ENCODE measurements around the gene TBC1D14. TPM values are rescaled to one million over a fixed set of nuclear protein-coding genes. Genes with fewer than 3 reads are reported as not detected.

Gene TBC1D14
- total RNA-seq, 2 donors from 2014 or later = 43.2 to 46.6 TPM

DNA sequence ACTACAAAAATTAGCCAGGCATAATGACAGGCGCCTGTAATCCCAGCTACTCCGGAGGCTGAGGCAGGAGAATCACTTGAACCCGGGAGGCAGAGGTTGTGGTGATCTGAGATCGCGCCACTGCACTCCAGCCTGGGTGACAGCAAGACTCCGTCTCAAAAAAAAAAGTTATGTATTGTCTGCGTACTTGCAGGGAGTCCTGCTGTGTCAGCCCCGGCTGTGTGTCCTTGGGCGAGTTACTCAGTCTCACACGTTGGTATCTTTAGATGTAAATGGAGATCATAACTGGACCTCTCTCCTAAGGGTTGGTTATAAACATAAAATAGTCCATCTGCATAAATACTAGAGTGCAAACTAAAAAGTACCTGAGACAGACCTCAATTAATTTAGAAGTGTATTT is 22.7 kb upstream of the TBC1D14 start:
- H3K36me3 ChIP-seq = no peaks in the 10 kb centered on the region
- H3K4me1 ChIP-seq = peaks cover 1% of the 10 kb centered on the region
- no peak overlapping the region for H3K27ac ChIP-seq
- H3K27me3 ChIP-seq = no peaks in the 10 kb centered on the region
- H3K9me3 ChIP-seq = no peaks in the 10 kb centered on the region
- H3K9ac ChIP-seq (ENCODE audit: low read depth in 2 of 2, low read length in 2 of 2) = no peak overlapping the region
- intact Hi-C loops (cut with DNase I) = no loop called here
- no peak for DNase-seq
- H3K4me3 ChIP-seq = no peak overlapping the region
- TF ChIP-seq, protein P1, sequence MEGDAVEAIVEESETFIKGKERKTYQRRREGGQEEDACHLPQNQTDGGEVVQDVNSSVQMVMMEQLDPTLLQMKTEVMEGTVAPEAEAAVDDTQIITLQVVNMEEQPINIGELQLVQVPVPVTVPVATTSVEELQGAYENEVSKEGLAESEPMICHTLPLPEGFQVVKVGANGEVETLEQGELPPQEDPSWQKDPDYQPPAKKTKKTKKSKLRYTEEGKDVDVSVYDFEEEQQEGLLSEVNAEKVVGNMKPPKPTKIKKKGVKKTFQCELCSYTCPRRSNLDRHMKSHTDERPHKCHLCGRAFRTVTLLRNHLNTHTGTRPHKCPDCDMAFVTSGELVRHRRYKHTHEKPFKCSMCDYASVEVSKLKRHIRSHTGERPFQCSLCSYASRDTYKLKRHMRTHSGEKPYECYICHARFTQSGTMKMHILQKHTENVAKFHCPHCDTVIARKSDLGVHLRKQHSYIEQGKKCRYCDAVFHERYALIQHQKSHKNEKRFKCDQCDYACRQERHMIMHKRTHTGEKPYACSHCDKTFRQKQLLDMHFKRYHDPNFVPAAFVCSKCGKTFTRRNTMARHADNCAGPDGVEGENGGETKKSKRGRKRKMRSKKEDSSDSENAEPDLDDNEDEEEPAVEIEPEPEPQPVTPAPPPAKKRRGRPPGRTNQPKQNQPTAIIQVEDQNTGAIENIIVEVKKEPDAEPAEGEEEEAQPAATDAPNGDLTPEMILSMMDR (IDR thresholded peaks at IDR 0.05) = no peak

DNA sequence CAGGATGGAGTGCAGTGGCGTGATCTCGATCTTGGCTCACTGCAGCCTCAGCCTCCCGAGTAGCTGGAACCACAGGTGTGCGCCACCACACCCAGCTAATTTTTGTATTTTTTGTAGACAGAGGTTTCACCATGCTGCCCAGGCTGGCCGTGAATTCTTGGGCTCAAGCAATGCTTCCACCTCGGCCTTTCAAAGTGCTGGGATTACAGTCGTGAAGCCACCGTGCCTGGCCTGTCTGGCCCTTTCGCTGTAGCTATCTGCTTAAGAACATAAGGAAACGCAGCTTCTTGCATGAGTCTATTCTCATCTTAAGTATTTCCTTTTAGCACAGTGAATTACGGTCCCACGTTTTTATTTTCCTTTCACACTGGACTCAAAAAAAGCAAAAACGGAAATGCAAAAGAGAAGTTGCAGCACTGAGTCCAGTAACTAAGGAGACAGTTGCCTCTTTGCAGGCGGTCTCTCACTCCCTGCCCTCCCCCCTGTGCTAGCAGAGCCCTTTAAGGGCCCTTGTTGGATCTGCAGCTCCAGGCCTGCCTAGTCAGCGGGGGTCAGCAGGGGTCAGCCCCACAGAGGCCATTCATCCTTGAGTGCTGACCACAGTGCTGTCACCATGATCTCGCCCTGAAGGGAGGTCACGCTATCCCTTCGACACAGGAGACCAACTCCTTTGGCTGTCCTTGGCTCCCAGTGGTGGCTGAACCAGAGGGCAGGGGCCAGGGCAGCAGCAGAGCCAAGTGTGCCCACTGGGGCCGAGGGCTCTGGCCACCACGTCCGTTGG is 21.8 kb upstream of the TBC1D14 start:
- Histone ChIP-seq H3K27ac (no peak overlapping the region), H3K9me3 (no peaks in the 10 kb centered on the region), H3K27me3 (no peaks in the 10 kb centered on the region), H3K4me1 (peaks cover 7% of the 10 kb centered on the region), H3K9ac (ENCODE audit: low read depth in 2 of 2, low read length in 2 of 2) (no peak overlapping the region), H3K4me3 (no peak overlapping the region), H3K36me3 (no peaks in the 10 kb centered on the region)
- no peak for DNase-seq
- TF ChIP-seq, protein P1 (IDR thresholded peaks at IDR 0.05) = no peak
- intact Hi-C loops (cut with DNase I) = no loop called here

DNA sequence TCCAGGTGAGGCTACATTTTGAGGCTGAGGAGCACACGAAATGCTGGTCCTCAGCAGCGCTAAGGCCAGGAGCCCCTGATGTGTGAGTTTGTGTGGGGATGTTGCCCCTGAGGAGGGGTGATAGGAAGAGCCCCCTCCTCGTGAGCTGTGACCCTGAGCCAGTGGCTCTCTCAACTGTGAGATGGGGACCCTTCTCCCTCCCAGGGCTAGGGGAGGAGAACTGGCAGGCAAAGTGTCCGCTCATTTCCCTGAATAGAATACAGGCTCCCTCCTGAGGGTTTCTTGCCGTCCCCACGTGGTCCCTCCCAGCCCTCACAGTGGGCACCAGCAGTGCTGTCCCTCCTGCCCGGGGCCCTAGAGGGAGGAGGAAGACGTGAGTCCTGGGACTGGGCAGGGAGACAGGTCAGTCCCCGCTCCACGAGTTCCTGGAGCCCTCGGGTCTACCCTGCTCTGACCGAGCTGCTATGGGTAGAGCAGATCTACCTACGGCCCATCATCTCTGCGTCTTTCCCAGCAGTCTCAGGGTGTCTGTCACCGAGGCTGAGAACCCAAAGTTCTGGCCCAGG is 21.0 kb upstream of the TBC1D14 start:
- Histone ChIP-seq H3K27ac (no peak overlapping the region), H3K4me3 (no peak overlapping the region), H3K27me3 (no peaks in the 10 kb centered on the region), H3K36me3 (no peaks in the 10 kb centered on the region), H3K9ac (ENCODE audit: low read depth in 2 of 2, low read length in 2 of 2) (no peak overlapping the region), H3K4me1 (peaks cover 7% of the 10 kb centered on the region), H3K9me3 (no peaks in the 10 kb centered on the region)
- no peak for DNase-seq
- TF ChIP-seq, protein P1 (IDR thresholded peaks at IDR 0.05) = no peak
- intact Hi-C loops (cut with DNase I) = no loop called here

DNA sequence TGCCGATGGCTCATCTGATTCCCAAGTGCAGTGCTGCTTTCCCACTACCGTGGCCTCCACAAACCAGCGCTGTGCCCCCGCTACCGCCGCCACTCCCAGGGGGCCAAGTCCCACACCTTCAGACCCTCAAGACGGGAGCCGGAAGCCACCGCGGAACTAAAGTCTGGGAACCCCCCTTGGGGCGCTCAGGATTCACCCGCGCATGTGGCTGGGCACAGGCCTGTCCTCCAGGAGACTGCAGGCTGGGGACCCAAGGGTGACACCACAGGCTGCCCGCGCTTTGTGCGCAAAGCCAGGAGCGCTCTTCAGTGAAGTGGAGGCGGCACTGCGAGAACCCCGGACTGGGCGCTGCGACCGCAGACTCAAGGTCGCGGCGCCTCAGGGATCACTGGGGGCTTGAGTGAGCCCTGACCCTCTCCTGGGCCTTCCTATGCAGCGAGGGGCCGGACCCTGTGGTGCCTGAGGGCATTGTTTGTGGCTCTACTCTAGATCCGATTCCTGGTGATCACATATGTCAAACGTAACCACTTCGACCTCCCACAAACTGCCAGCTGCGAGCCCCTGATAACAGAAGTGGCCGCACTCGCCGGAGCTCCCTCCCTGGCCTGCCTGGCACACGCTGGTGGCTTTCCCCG is 20.4 kb upstream of the TBC1D14 start:
- H3K4me1 ChIP-seq = peaks cover 11% of the 10 kb centered on the region
- intact Hi-C loops (cut with DNase I) = no loop called here

DNA sequence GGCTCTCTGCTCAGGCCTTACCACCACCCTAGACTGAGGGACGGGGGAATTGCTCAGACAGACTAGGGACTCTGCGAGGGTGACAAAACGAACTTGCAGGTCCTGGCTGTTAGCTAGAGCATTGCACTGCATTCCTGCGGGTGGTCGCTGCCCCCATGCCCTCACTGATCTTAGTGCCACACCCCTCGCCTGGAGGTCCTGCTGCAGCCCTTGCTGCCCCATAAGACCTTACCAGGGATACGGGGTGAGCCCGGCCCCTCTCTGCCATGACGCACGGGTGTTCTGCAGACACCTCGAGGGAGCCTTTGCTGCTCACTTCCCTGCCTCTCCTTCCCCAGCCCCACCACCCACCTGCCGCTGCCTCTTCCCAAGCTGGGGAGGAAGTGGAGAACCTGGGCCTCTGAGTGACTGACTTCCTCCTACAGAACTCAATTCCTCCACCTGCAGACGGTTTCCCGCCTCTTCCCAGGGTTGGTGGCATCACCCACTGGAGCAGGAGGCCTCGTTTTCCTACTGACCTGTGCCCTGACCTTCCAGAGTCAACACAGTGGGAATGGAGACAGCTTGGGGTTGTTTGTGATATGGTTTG is 19.8 kb upstream of the TBC1D14 start:
- DNase-seq = no peak
- no peak overlapping the region for H3K9ac ChIP-seq (ENCODE audit: low read depth in 2 of 2, low read length in 2 of 2)
- H3K27me3 ChIP-seq = no peaks in the 10 kb centered on the region
- no peak overlapping the region for H3K4me3 ChIP-seq
- H3K27ac ChIP-seq = no peak overlapping the region
- H3K9me3 ChIP-seq = no peaks in the 10 kb centered on the region
- intact Hi-C loops (cut with DNase I) = no loop called here
- peaks cover 11% of the 10 kb centered on the region for H3K4me1 ChIP-seq
- TF ChIP-seq, protein P1 (IDR thresholded peaks at IDR 0.05) = no peak
- H3K36me3 ChIP-seq = no peaks in the 10 kb centered on the region

More for the DNA sequence above, 20.4 kb upstream of the TBC1D14 start:
- Histone ChIP-seq H3K9me3 (no peaks in the 10 kb centered on the region), H3K9ac (ENCODE audit: low read depth in 2 of 2, low read length in 2 of 2) (no peak overlapping the region), H3K36me3 (no peaks in the 10 kb centered on the region), H3K27ac (no peak overlapping the region), H3K27me3 (no peaks in the 10 kb centered on the region), H3K4me3 (no peak overlapping the region)
- TF ChIP-seq, protein P1 (IDR thresholded peaks at IDR 0.05) = no peak
- no peak for DNase-seq

Data from colonic mucosa (tissue), 4 donors.